Measurements from ENCODE around the gene ARHGAP25.

DNA sequence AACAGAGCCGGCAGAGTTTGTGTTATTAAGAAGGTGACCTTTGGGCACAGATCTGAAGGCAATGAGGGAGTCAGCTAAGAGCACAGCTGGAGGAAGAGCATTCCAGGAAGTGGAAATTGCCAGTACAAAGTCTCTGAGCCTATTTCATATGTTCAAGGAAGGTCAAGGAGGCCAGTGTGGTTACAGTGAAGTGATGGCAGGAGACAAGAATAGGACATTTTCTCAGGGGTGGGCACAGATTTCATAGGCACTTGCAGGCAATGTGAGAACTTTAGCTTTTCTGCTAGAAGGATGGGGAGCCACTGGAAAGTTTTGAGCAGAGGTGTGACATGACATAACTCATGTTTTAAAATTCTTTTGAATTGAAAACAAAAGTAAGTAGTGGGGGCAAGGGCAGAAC lies 50.3 kb downstream of the ARHGAP25 start:
- TF ChIP-seq CTCF (IDR thresholded peaks at IDR 0.05) (no peak), EZH2 (IDR thresholded peaks at IDR 0.05) (no peak)
